Measurements from ENCODE around the gene PPP2R5C.
"Not testable (repeated sequence)": the region's sequence is repeated elsewhere in the genome, so short reads cannot be mapped to it uniquely, and the experiment has no call there.

Gene PPP2R5C

GRCh38 chr14:101740981-101741380, 20.5 kb upstream of the PPP2R5C start:
- Mint-ChIP-seq H3K9me3 (peaks cover 4% of the 10 kb centered on the region), H3K27me3 (no peaks in the 10 kb centered on the region), H3K4me1 (peaks cover 27% of the 10 kb centered on the region), H3K36me3 (ENCODE audit: insufficient read depth) (peaks cover 1% of the 10 kb centered on the region), H3K27ac (ENCODE audit: low read depth) (no peak overlapping the region), H3K4me3 (no peak overlapping the region)
- peak in 1 of 2 donors; percentile 8 for DNase-seq (ENCODE audit: low spot score in 2 of 2)
- ATAC-seq (replicated peaks; ENCODE audit: extremely low read depth, poor library complexity, severe bottlenecking), result no peak

- no peak overlapping the region for H3K4me3 Mint-ChIP-seq
- H3K9me3 Mint-ChIP-seq, result peaks cover 4% of the 10 kb centered on the region
- no peak for DNase-seq (ENCODE audit: low spot score in 2 of 2)
- no peak overlapping the region for H3K27ac Mint-ChIP-seq (ENCODE audit: low read depth)
- ATAC-seq (replicated peaks; ENCODE audit: extremely low read depth, poor library complexity, severe bottlenecking), result no peak
- H3K27me3 Mint-ChIP-seq, result peaks cover 4% of the 10 kb centered on the region
- H3K36me3 Mint-ChIP-seq (ENCODE audit: insufficient read depth), result peaks cover 1% of the 10 kb centered on the region
- peaks cover 14% of the 10 kb centered on the region for H3K4me1 Mint-ChIP-seq
Measured at GRCh38 chr14:101743701-101744100, 17.8 kb upstream of the PPP2R5C start.

- H3K27ac Mint-ChIP-seq (ENCODE audit: low read depth); H3K36me3 Mint-ChIP-seq (ENCODE audit: insufficient read depth); H3K4me3 Mint-ChIP-seq; H3K27me3 Mint-ChIP-seq; ATAC-seq (replicated peaks; ENCODE audit: extremely low read depth, poor library complexity, severe bottlenecking); DNase-seq (ENCODE audit: low spot score in 2 of 2); H3K9me3 Mint-ChIP-seq: not testable (repeated sequence)
- peaks cover 12% of the 10 kb centered on the region for H3K4me1 Mint-ChIP-seq
Measured at GRCh38 chr14:101744382-101744781, 17.1 kb upstream of the PPP2R5C start.

DNA sequence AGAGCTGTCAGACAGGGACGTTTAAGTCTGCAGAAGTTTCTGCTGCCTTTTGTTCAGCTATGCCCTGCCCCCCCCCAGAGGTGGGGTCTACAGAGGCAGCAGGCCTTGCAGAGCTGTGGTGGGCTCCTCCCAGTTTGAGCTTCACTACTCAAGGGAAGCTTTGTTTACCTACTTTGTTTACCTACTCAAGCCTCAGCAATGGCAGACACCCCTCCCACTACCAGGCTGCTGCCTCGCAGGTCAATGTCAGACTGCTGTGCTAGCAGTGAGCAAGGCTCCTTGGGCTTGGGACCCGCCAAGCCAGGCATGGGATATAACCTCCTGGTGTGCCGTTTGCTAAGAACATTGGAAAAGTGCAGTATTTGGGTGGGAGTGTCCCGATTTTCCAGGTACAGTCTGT, 11.8 kb upstream of the PPP2R5C start:
- peak in 1 of 2 donors; percentile 7 for DNase-seq (ENCODE audit: low spot score in 2 of 2)
- not testable (repeated sequence) for H3K4me3 Mint-ChIP-seq; H3K36me3 Mint-ChIP-seq (ENCODE audit: insufficient read depth); H3K4me1 Mint-ChIP-seq; H3K27me3 Mint-ChIP-seq; H3K27ac Mint-ChIP-seq (ENCODE audit: low read depth); H3K9me3 Mint-ChIP-seq; ATAC-seq (replicated peaks; ENCODE audit: extremely low read depth, poor library complexity, severe bottlenecking)

GRCh38 chr14:101754893-101755292, 6.6 kb upstream of the PPP2R5C start:
- no peak overlapping the region for H3K27ac Mint-ChIP-seq (ENCODE audit: low read depth)
- no peak overlapping the region for H3K4me3 Mint-ChIP-seq
- no peak for DNase-seq (ENCODE audit: low spot score in 2 of 2)
- H3K36me3 Mint-ChIP-seq (ENCODE audit: insufficient read depth), result no peaks in the 10 kb centered on the region
- ATAC-seq (replicated peaks; ENCODE audit: extremely low read depth, poor library complexity, severe bottlenecking), result no peak
- H3K4me1 Mint-ChIP-seq, result peaks cover 19% of the 10 kb centered on the region
- H3K27me3 Mint-ChIP-seq, result no peaks in the 10 kb centered on the region
- H3K9me3 Mint-ChIP-seq, result no peaks in the 10 kb centered on the region

GRCh38 chr14:101755591-101756324, 5.8 kb upstream of the PPP2R5C start:
- no peak overlapping the region for H3K27ac Mint-ChIP-seq (ENCODE audit: low read depth)
- no peaks in the 10 kb centered on the region for H3K27me3 Mint-ChIP-seq
- DNase-seq (ENCODE audit: low spot score in 2 of 2) (no peak), ATAC-seq (replicated peaks; ENCODE audit: extremely low read depth, poor library complexity, severe bottlenecking) (no peak)
- H3K36me3 Mint-ChIP-seq (ENCODE audit: insufficient read depth), result peaks cover 5% of the 10 kb centered on the region
- H3K4me1 Mint-ChIP-seq, result peaks cover 19% of the 10 kb centered on the region
- no peak overlapping the region for H3K4me3 Mint-ChIP-seq
- H3K9me3 Mint-ChIP-seq, result no peaks in the 10 kb centered on the region

DNA sequence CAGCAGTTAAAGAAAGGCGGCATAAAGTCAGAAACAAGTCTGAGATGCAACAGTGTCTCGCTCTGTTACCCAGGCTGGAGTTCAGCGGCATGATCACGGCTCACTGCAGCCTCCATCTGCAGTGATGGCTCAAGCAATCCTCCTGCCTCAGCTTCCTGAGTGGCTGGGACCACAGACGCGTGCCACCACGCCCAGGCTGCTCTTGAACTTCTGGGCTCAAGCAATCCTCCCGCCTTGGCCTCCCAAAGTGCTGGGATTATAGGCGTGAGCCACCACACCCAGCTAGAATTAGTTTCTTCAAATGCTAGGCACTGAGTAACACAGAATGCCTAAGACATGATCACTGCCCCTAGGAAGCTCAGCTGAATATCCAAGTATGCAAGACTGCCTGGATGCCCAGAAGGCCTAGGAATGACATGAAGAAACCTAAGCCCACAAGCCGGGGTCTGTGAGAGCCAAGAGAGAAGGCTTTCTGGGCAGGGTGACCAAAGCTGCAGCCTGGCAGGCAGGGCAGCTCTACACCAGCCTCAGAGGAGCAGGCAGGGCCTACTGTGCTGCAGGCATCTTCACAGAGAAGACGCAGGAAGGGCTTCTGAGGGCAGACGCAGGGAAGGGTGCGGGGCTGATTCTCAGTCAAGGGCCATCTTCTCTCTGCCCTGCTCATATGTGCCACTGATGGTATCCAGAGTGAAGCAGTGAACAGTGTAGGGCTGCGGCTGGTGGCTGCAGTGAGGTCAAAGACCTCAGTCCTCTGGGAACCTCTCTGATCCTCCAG, 4.3 kb upstream of the PPP2R5C start:
- Mint-ChIP-seq H3K9me3 (no peaks in the 10 kb centered on the region), H3K36me3 (ENCODE audit: insufficient read depth) (peaks cover 13% of the 10 kb centered on the region), H3K4me3 (no peak overlapping the region), H3K27ac (ENCODE audit: low read depth) (no peak overlapping the region), H3K4me1 (peaks cover 19% of the 10 kb centered on the region), H3K27me3 (no peaks in the 10 kb centered on the region)
- ATAC-seq (replicated peaks; ENCODE audit: extremely low read depth, poor library complexity, severe bottlenecking) (no peak), DNase-seq (ENCODE audit: low spot score in 2 of 2) (no peak)

DNA sequence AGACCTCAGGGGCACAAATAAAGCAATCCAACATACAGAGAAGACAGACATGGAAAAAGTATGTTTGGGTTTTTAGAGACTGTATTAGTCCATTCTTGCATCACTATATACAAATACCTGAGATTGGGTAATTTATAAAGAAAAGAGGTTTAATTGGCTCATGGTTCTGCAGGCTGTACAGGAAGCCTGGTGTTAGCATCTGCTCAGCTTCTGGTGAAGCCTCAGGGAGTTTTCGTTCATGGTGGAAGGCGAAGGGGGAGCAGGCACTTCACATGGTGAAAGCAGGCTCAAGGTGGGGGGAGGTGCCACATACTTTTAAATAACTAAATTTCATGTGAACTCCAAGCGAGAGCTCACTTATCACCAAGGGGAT, 3.7 kb upstream of the PPP2R5C start:
- Mint-ChIP-seq H3K36me3 (ENCODE audit: insufficient read depth) (peaks cover 18% of the 10 kb centered on the region), H3K27me3 (no peaks in the 10 kb centered on the region), H3K4me3 (no peak overlapping the region), H3K4me1 (peaks cover 25% of the 10 kb centered on the region), H3K27ac (ENCODE audit: low read depth) (no peak overlapping the region), H3K9me3 (no peaks in the 10 kb centered on the region)
- DNase-seq (ENCODE audit: low spot score in 2 of 2) (no peak), ATAC-seq (replicated peaks; ENCODE audit: extremely low read depth, poor library complexity, severe bottlenecking) (no peak)

- H3K4me1 Mint-ChIP-seq, result peaks cover 35% of the 10 kb centered on the region
- H3K9me3 Mint-ChIP-seq, result no peaks in the 10 kb centered on the region
- no peak overlapping the region for H3K4me3 Mint-ChIP-seq
- DNase-seq (ENCODE audit: low spot score in 2 of 2), result no peak
- no peak for ATAC-seq (replicated peaks; ENCODE audit: extremely low read depth, poor library complexity, severe bottlenecking)
- H3K27ac Mint-ChIP-seq (ENCODE audit: low read depth), result no peak overlapping the region
- H3K36me3 Mint-ChIP-seq (ENCODE audit: insufficient read depth), result peaks cover 23% of the 10 kb centered on the region
- H3K27me3 Mint-ChIP-seq, result no peaks in the 10 kb centered on the region
Measured at GRCh38 chr14:101758913-101759593, 2.5 kb upstream of the PPP2R5C start.

GRCh38 chr14:101760138-101761011, 1.1 kb upstream of the PPP2R5C start:
- Mint-ChIP-seq H3K4me1 (peaks cover 49% of the 10 kb centered on the region), H3K27me3 (no peaks in the 10 kb centered on the region), H3K9me3 (no peaks in the 10 kb centered on the region), H3K4me3 (peak overlapping the region; percentile 89), H3K27ac (ENCODE audit: low read depth) (peak overlapping the region; percentile 87), H3K36me3 (ENCODE audit: insufficient read depth) (peaks cover 36% of the 10 kb centered on the region)
- DNase-seq (ENCODE audit: low spot score in 2 of 2), result peak; percentile 73 to 87
- ATAC-seq (replicated peaks; ENCODE audit: extremely low read depth, poor library complexity, severe bottlenecking), result peak; percentile 52

- Mint-ChIP-seq H3K4me1 (peaks cover 59% of the 10 kb centered on the region), H3K9me3 (no peaks in the 10 kb centered on the region), H3K27ac (ENCODE audit: low read depth) (peak overlapping the region; percentile 94), H3K36me3 (ENCODE audit: insufficient read depth) (peaks cover 52% of the 10 kb centered on the region), H3K27me3 (no peaks in the 10 kb centered on the region), H3K4me3 (peak overlapping the region; percentile 89)
- no peak for ATAC-seq (replicated peaks; ENCODE audit: extremely low read depth, poor library complexity, severe bottlenecking)
- peak; percentile 32 to 47 for DNase-seq (ENCODE audit: low spot score in 2 of 2)
Measured at GRCh38 chr14:101761881-101762529, 496 bp downstream of the PPP2R5C start.

Data from central memory CD8-positive, alpha-beta T cell (primary cell).